Heart left ventricle (tissue), 16 donors: ENCODE data around the gene PCDHGA6. TPM values are rescaled to one million over a fixed set of nuclear protein-coding genes. Genes with fewer than 3 reads are reported as not detected.
A peak's percentile ranks its signal among the peaks of the same experiment; 100 is the strongest.
"Not testable (repeated sequence)": the region's sequence is repeated elsewhere in the genome, so short reads cannot be mapped to it uniquely, and the experiment has no call there.

Source experiments
- ATAC-seq, 4 donors: fragments of 200-7000 bp; cut with Tn5 transposase; one replicate each; pipeline ENCODE4 v1.9.1; 2020 to 2022; ENCODE audit warnings: moderate library complexity in 4 of 4, mild to moderate bottlenecking in 3 of 4, moderate number of reproducible peaks in 1 of 4
- DNase-seq, 5 donors: peaks; one replicate each; pipeline ENCODE4 v3.0.0-alpha.2; 2020
- H3K27ac ChIP-seq, 12 donors: fragments of 200-600 bp; sonication (generic) in 4 of 12; one replicate each; pipeline versions ENCODE4 v1.5.0 to v1.8.0; 2016 to 2022; ENCODE audit warnings: mild to moderate bottlenecking in 2 of 12
- H3K27me3 ChIP-seq, 9 donors: fragments of 200-600 bp; sonication (generic) in 2 of 9; one replicate each; pipeline versions ENCODE4 v1.5.1 to v1.8.0; 2016 to 2022; ENCODE audit warnings: mild to moderate bottlenecking in 3 of 9
- H3K36me3 ChIP-seq, 9 donors: fragments of 200-600 bp; sonication (generic) in 2 of 9; one replicate each; pipeline versions ENCODE4 v1.5.0 to v1.8.0; 2018 to 2022; ENCODE audit warnings: mild to moderate bottlenecking in 2 of 9
- H3K4me1 ChIP-seq, 12 donors: fragments of 200-600 bp; sonication (generic) in 4 of 12; one replicate each; pipeline versions ENCODE4 v1.5.0 to v1.8.0; 2016 to 2022; ENCODE audit warnings: mild to moderate bottlenecking in 3 of 12
- H3K4me3 ChIP-seq, 12 donors: fragments of 200-600 bp; sonication (generic) in 4 of 12; one replicate each; pipeline versions ENCODE4 v1.5.0 to v1.8.0; 2017 to 2022; ENCODE audit warnings: mild to moderate bottlenecking in 9 of 12, moderate library complexity in 4 of 12
- H3K9me3 ChIP-seq, 12 donors: fragments of 200-600 bp; sonication (generic) in 4 of 12; one replicate each; pipeline versions ENCODE4 v1.5.0 to v1.8.0; 2016 to 2022; ENCODE audit warnings: mild to moderate bottlenecking in 1 of 12
- POLR2A ChIP-seq, 2 donors: fragments of 450-650 bp; IDR thresholded peaks; one replicate each; pipeline ENCODE4 v1.6.1; 2017; ENCODE audit warnings: antibody characterized with exemption in 2 of 2, mild to moderate bottlenecking in 2 of 2, moderate library complexity in 2 of 2
- WGBS, 4 donors: extraction: QIAGEN DNeasy Blood & Tissue Kit in 2 of 4; methylation state at CpG; one replicate each; pipeline versions ENCODE4 v1.1.5 to v1.1.7; 2013 to 2018; 5-methylcytosine and 5-hydroxymethylcytosine counted together
- intact Hi-C, 10 donors: fragments of 100-400 bp; cut with DNase I; formaldehyde crosslinking; loops; one replicate each; pipeline versions ENCODE4 v1.11.1 to v1.14.2; 2022
- polyA plus RNA-seq, 2 donors: library from polyadenylated mRNA; stranded (reverse); fragments of 200-250 nt; gene quantifications; one replicate each; pipeline ENCODE4 v1.2.3, GENCODE V29; 2013
- total RNA-seq, 9 donors: library from RNA; depleted of rRNA in 2 of 9; stranded (reverse); fragments of >200 nt in 2 of 9; fragmentation: NEBNext Ultra II Directional in 3 of 9; extraction: Animal tissue kit (Norgen Biotek cat#: 25700) in 3 of 9; gene quantifications; one replicate each; pipeline versions ENCODE4 v1.1.0 to v1.2.4, GENCODE V29; 2016 to 2023
- TF ChIP-seq, protein P1 (sequence below), 12 donors: fragments of 200-600 bp; sonication (generic) in 4 of 12; IDR thresholded peaks; one replicate each; pipeline versions ENCODE4 v1.5.0 to v1.8.0; 2018 to 2022; ENCODE audit warnings: antibody characterized with exemption in 12 of 12, mild to moderate bottlenecking in 5 of 12
- donor health status: ischemic (EF 13 %, LVEDD 7.1; RV severe dilation, severe dysfunction).
- donor health status: healthy with polysubstance abuse.
- donor health status: DM: no; HTN: yes; CAD: no.
- donor health status: DM: no; HTN: no; CAD: no.
- donor health status: ischemic (EF 25% LVEDD 6.9; RV normal size, moderate dysfunction).
- donor health status: ischemic (EF 25% LVEDD 5.7; RV mildly dilated, moderate dysfunction).
- donor health status: healthy.
- donor health status: DM: yes; HTN: yes; CAD: no.
- donor health status: ischemic (EF 35%, LVEDD 5.7; RV mildly dilated, moderate dysfunction).
- donor health status: nonischemic (EF 11% LVEDD 7.7; RV severe dilation, severe dysfunction).
- donor health status: DM: yes; HTN: yes; CAD: no.
- donor health status: PGD.
- donor health status: ischemic (EF 29% LVEDD 5.4; RV normal size, mild dysfunction).
- donor health status: nonischemic (EF 23%, LVEDD 6.1; RV moderate dilation, normal function).

Gene PCDHGA6
- total and polyA plus RNA-seq, 11 donors: 2.2 to 10.3 (median 7.4) TPM

- Histone ChIP-seq H3K9me3 (peaks cover 0 to 96% (median 50%) of the 10 kb centered on the region in 12 donors), H3K4me3 (peak overlapping the region in 4 of 12 donors; percentile 25 to 40 (median 36)), H3K27me3 (peaks cover 0 to 23% (median 0%) of the 10 kb centered on the region in 9 donors), H3K36me3 (peaks cover 0 to 28% (median 0%) of the 10 kb centered on the region in 9 donors), H3K27ac (no peak overlapping the region), H3K4me1 (peaks cover 0 to 4% (median 0%) of the 10 kb centered on the region in 12 donors)
- TF ChIP-seq, protein P1, sequence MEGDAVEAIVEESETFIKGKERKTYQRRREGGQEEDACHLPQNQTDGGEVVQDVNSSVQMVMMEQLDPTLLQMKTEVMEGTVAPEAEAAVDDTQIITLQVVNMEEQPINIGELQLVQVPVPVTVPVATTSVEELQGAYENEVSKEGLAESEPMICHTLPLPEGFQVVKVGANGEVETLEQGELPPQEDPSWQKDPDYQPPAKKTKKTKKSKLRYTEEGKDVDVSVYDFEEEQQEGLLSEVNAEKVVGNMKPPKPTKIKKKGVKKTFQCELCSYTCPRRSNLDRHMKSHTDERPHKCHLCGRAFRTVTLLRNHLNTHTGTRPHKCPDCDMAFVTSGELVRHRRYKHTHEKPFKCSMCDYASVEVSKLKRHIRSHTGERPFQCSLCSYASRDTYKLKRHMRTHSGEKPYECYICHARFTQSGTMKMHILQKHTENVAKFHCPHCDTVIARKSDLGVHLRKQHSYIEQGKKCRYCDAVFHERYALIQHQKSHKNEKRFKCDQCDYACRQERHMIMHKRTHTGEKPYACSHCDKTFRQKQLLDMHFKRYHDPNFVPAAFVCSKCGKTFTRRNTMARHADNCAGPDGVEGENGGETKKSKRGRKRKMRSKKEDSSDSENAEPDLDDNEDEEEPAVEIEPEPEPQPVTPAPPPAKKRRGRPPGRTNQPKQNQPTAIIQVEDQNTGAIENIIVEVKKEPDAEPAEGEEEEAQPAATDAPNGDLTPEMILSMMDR (IDR thresholded peaks at IDR 0.05): no peak
- no peak for TF ChIP-seq POLR2A (IDR thresholded peaks at IDR 0.05)
- 44 to 64% (median 47%) methylated on average over 18 to 21 of the region's 21 CpGs for WGBS, 4 donors
- ATAC-seq (no peak), DNase-seq (no peak)
- intact Hi-C loops: no loop called here
These were observed 9.7 kb downstream of the PCDHGA6 start for GRCh38 chr5:141383345-141383744.

- no peak for ATAC-seq
- peaks cover 0 to 96% (median 56%) of the 10 kb centered on the region in 12 donors for H3K9me3 ChIP-seq
These were observed 11.0 kb downstream of the PCDHGA6 start for GRCh38 chr5:141384471-141385267.

GRCh38 chr5:141387557-141388311 is 14.0 kb downstream of the PCDHGA6 start, which contains the start of gene PCDHGB4:
PCDHGB4 (plus strand) TSS chr5:141387698; CDS start chr5:141387885, 187 bp downstream.
- Histone ChIP-seq H3K4me3 (peak within 1 kb of the TSS in 9 of 12 donors; percentile 30 to 48 (median 40)), H3K9me3 (peaks cover 0 to 96% (median 63%) of the 10 kb centered on the region in 12 donors), H3K36me3 (peaks cover 0 to 22% (median 0%) of the 10 kb centered on the region in 9 donors), H3K27me3 (peaks cover 0 to 42% (median 0%) of the 10 kb centered on the region in 9 donors)
- ATAC-seq: peak; percentile 83 to 94 (median 88)
- TF ChIP-seq, protein P1 (IDR thresholded peaks at IDR 0.05): peak; percentile 21 to 64 (median 54)
- H3K4me1 ChIP-seq, H3K27ac ChIP-seq, intact Hi-C loops: not testable (repeated sequence)
- 13 to 20% (median 18%) methylated on average over 19 to 23 of the region's 40 CpGs for WGBS, 4 donors
- DNase-seq: peak in 1 of 5 donors; percentile 54

More at GRCh38 chr5:141384471-141385267, 11.0 kb downstream of the PCDHGA6 start:
- peaks cover 0 to 36% (median 0%) of the 10 kb centered on the region in 9 donors for H3K27me3 ChIP-seq
- intact Hi-C loops: no loop called here
- no peak for TF ChIP-seq POLR2A (IDR thresholded peaks at IDR 0.05)
- H3K36me3 ChIP-seq: peaks cover 0 to 28% (median 0%) of the 10 kb centered on the region in 9 donors
- no peak overlapping the region for H3K4me3 ChIP-seq
- DNase-seq: no peak
- H3K4me1 ChIP-seq: peaks cover 0 to 4% (median 0%) of the 10 kb centered on the region in 12 donors
- 51 to 69% (median 59%) methylated on average over 14 to 43 of the region's 43 CpGs for WGBS, 4 donors
- no peak overlapping the region for H3K27ac ChIP-seq

DNA sequence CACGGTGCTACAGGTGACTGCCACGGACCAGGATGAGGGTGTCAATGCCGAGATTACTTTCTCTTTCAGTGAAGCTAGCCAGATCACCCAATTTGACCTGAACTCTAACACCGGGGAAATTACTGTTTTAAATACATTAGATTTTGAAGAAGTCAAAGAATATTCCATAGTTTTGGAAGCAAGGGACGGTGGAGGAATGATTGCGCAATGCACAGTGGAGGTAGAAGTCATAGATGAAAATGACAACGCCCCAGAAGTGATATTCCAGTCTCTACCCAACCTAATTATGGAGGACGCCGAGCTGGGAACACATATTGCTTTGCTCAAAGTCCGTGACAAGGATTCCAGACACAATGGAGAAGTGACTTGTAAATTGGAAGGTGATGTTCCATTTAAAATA is 15.0 kb downstream of the PCDHGA6 start:
- Histone ChIP-seq H3K27ac (no peak overlapping the region), H3K4me1 (peaks cover 0 to 8% (median 0%) of the 10 kb centered on the region in 12 donors), H3K36me3 (peaks cover 0 to 23% (median 0%) of the 10 kb centered on the region in 9 donors), H3K4me3 (no peak overlapping the region), H3K27me3 (peaks cover 0 to 35% (median 0%) of the 10 kb centered on the region in 9 donors), H3K9me3 (peaks cover 0 to 96% (median 65%) of the 10 kb centered on the region in 12 donors)
- TF ChIP-seq POLR2A (IDR thresholded peaks at IDR 0.05): no peak
- TF ChIP-seq, protein P1 (IDR thresholded peaks at IDR 0.05): no peak
- 54 to 64% (median 61%) methylated on average over 10 of the region's 10 CpGs for WGBS, 4 donors
- intact Hi-C loops: no loop called here
- DNase-seq (no peak), ATAC-seq (no peak)
